Urothelium cell line (cell line): ENCODE data around the gene NUP214.
"Not testable (repeated sequence)": the region's sequence is repeated elsewhere in the genome, so short reads cannot be mapped to it uniquely, and the experiment has no call there.

Experiments used
- DNase-seq: peaks from one replicate; pipeline ENCODE4 v3.0.0; 2011; ENCODE audit warnings: low spot score, mixed read lengths
- FAIRE-seq: peaks from 2 replicates; lab custom pipeline; 2011; peaks lifted over from hg19 to GRCh38; lab: Jason Lieb, UNC

The NUP214 gene

GRCh38 chr9:131096269-131097125 is 28.9 kb upstream of the NUP214 start, which contains the start of gene AIF1L:
Gene AIF1L (plus strand): TSS chr9:131096531. CDS start chr9:131096630, 99 bp downstream.
- FAIRE-seq (no peak), DNase-seq (peak; percentile 78)

GRCh38 chr9:131097126-131097947 is 28.0 kb upstream of the NUP214 start:
- FAIRE-seq (no peak), DNase-seq (no peak)

- no peak for DNase-seq
- FAIRE-seq: no peak
These were observed 27.5 kb upstream of the NUP214 start for GRCh38 chr9:131097948-131098278.

- FAIRE-seq (no peak), DNase-seq (no peak)
These were observed 26.8 kb upstream of the NUP214 start for GRCh38 chr9:131098391-131099101.

- DNase-seq: no peak
- no peak for FAIRE-seq
These were observed 26.2 kb upstream of the NUP214 start for GRCh38 chr9:131099102-131099606.

GRCh38 chr9:131099845-131100244 is 25.5 kb upstream of the NUP214 start:
- FAIRE-seq, DNase-seq: not testable (repeated sequence)

GRCh38 chr9:131100445-131100844 is 24.9 kb upstream of the NUP214 start:
- FAIRE-seq: no peak
- DNase-seq: no peak

- DNase-seq (no peak), FAIRE-seq (no peak)
These were observed 24.0 kb upstream of the NUP214 start for GRCh38 chr9:131101207-131101964.

- no peak for FAIRE-seq
- DNase-seq: no peak
These were observed 22.4 kb upstream of the NUP214 start for GRCh38 chr9:131103024-131103423.

- FAIRE-seq (no peak), DNase-seq (no peak)
These were observed 21.9 kb upstream of the NUP214 start for GRCh38 chr9:131103535-131103934.

- FAIRE-seq: no peak
- no peak for DNase-seq
These were observed 21.2 kb upstream of the NUP214 start for GRCh38 chr9:131104016-131104740.

GRCh38 chr9:131105952-131106351 is 19.4 kb upstream of the NUP214 start:
- DNase-seq (no peak), FAIRE-seq (no peak)

GRCh38 chr9:131107760-131108159 is 17.6 kb upstream of the NUP214 start:
- DNase-seq: no peak
- FAIRE-seq: no peak

- no peak for FAIRE-seq
- no peak for DNase-seq
These were observed 14.1 kb upstream of the NUP214 start for GRCh38 chr9:131111186-131111853.

GRCh38 chr9:131111854-131112311 is 13.5 kb upstream of the NUP214 start:
- DNase-seq: no peak
- no peak for FAIRE-seq

- FAIRE-seq (no peak), DNase-seq (peak; percentile 62)
These were observed 12.8 kb upstream of the NUP214 start for GRCh38 chr9:131112374-131113154.

- no peak for FAIRE-seq
- no peak for DNase-seq
These were observed 11.7 kb upstream of the NUP214 start for GRCh38 chr9:131113655-131114054.

- DNase-seq: no peak
- no peak for FAIRE-seq
These were observed 11.3 kb upstream of the NUP214 start for GRCh38 chr9:131114084-131114535.
